Neural cell (in vitro differentiated cells): ENCODE results near the gene CCDC85C.

Source experiments
- CTCF ChIP-seq: fragments of 450-650 bp; IDR thresholded peaks from 2 replicates; pipeline ENCODE4 v1.5.1; 2014; ENCODE audit warnings: antibody characterized with exemption, mild to moderate bottlenecking, moderate library complexity; ENCODE audit not compliant: poor library complexity, severe bottlenecking
- EZH2 ChIP-seq: fragments of 200-600, 300-800 bp; shearing (Covaris generic), sonication (generic); IDR thresholded peaks from 2 replicates; pipeline ENCODE4 v1.6.1; 2014; ENCODE audit warnings: antibody characterized with exemption, low read length, borderline replicate concordance, mild to moderate bottlenecking; ENCODE audit not compliant: insufficient read depth, poor library complexity, severe bottlenecking
- MXI1 ChIP-seq: fragments of 450-650 bp; conservative IDR thresholded peaks from 2 replicates; pipeline ENCODE4 v1.6.1; 2014; ENCODE audit warnings: antibody characterized with exemption, mild to moderate bottlenecking; ENCODE audit not compliant: poor library complexity, severe bottlenecking
- POLR2AphosphoS5 ChIP-seq: IDR thresholded peaks from 2 replicates; pipeline ENCODE4 v1.6.1; 2012
- SMC3 ChIP-seq: fragments of 450-650 bp; conservative IDR thresholded peaks from 2 replicates; pipeline ENCODE4 v1.6.1; 2014; ENCODE audit warnings: antibody characterized with exemption, mild to moderate bottlenecking, moderate library complexity; ENCODE audit not compliant: poor library complexity

- TF ChIP-seq CTCF (no peak), SMC3 (no peak), EZH2 (no peak), MXI1 (no peak), POLR2AphosphoS5 (no peak)
These were observed 39.6 kb downstream of the CCDC85C start for GRCh38 chr14:99564256-99564925.
